DMS79 treated with DMSO at 0.1 percent for 48 hours (cell line): ENCODE measurements around the gene EVA1C.
"Not testable (repeated sequence)": the region's sequence is repeated elsewhere in the genome, so short reads cannot be mapped to it uniquely, and the experiment has no call there.

Experiments used
- DNase-seq: peaks from one replicate; lab custom pipeline; 2025; lab: John Stamatoyannopoulos, UW

Gene EVA1C

GRCh38 chr21:32412162-32413014 is at the start of gene EVA1C:
Gene EVA1C, plus strand, starts transcription at chr21:32412706. Its CDS starts 148 bp downstream, at chr21:32412854.
- DNase-seq, result peak; percentile 11

GRCh38 chr21:32364387-32364786 is 48.1 kb upstream of the EVA1C start:
- no peak for DNase-seq

- DNase-seq, result no peak
Observed at GRCh38 chr21:32364796-32365195, 47.7 kb upstream of the EVA1C start.

- no peak for DNase-seq
Observed at GRCh38 chr21:32366191-32366590, 46.3 kb upstream of the EVA1C start.

- DNase-seq, result no peak
Observed at GRCh38 chr21:32367158-32367557, 45.3 kb upstream of the EVA1C start.

- no peak for DNase-seq
Observed at GRCh38 chr21:32368386-32368785, 44.1 kb upstream of the EVA1C start.

- DNase-seq, result not testable (repeated sequence)
Observed at GRCh38 chr21:32368961-32369360, 43.5 kb upstream of the EVA1C start.

- DNase-seq, result no peak
Observed at GRCh38 chr21:32370998-32371766, 41.3 kb upstream of the EVA1C start.

GRCh38 chr21:32371913-32372314 is 40.6 kb upstream of the EVA1C start:
- peak; percentile 95 for DNase-seq

- peak; percentile 96 for DNase-seq
Observed at GRCh38 chr21:32372755-32373154, 39.8 kb upstream of the EVA1C start.

GRCh38 chr21:32377506-32377905 is 35.0 kb upstream of the EVA1C start:
- DNase-seq, result no peak

GRCh38 chr21:32377991-32378390 is 34.5 kb upstream of the EVA1C start:
- no peak for DNase-seq

GRCh38 chr21:32378956-32379355 is 33.5 kb upstream of the EVA1C start:
- DNase-seq, result no peak

GRCh38 chr21:32380940-32381339 is 31.6 kb upstream of the EVA1C start:
- DNase-seq, result no peak

- no peak for DNase-seq
Observed at GRCh38 chr21:32381571-32381970, 30.9 kb upstream of the EVA1C start.

- DNase-seq, result no peak
Observed at GRCh38 chr21:32382108-32382644, 30.3 kb upstream of the EVA1C start.

GRCh38 chr21:32383812-32384211 is 28.7 kb upstream of the EVA1C start:
- no peak for DNase-seq

- no peak for DNase-seq
Observed at GRCh38 chr21:32386195-32386870, 26.2 kb upstream of the EVA1C start.

GRCh38 chr21:32387151-32387550 is 25.4 kb upstream of the EVA1C start:
- peak; percentile 40 for DNase-seq

GRCh38 chr21:32388306-32388705 is 24.2 kb upstream of the EVA1C start:
- DNase-seq, result no peak

GRCh38 chr21:32389337-32390015 is 23.0 kb upstream of the EVA1C start:
- DNase-seq, result no peak
